ENCODE measurements around the gene GABRB1. TPM values are rescaled to one million over a fixed set of nuclear protein-coding genes. Genes with fewer than 3 reads are reported as not detected.

The GABRB1 gene
- total and polyA plus RNA-seq, 2 donors (not counting 1 experiment from before 2014, with no cell fraction given) = not detected

DNA sequence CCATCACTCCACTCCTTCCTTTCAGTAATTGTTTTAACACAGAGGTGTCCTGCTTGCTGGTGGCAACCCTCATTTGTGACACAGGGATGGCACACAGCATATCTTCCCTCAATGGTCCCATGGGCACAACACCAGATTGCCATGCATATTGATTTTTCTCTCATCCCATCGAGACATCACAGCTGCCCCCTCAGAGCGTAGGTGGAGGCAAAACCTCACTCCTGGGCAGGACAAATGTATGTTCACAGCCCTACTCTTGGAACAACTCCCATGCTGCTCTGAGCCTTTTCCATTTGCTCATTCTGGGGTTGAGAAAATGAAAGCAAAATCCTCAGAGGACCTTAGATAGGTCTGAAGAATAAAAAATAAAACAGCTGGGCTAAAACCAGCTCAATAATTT is 172.2 kb downstream of the GABRB1 start:
- no peaks in the 10 kb centered on the region for H3K4me1 Mint-ChIP-seq
- Histone ChIP-seq H3K4me2 (replicated peaks; ENCODE audit: low read depth, low read length, poor library complexity, severe bottlenecking) (no peak overlapping the region), H3K4me1 (ENCODE audit: control insufficient read depth in 2 of 2, insufficient read depth in 2 of 2, low read length in 2 of 2) (no peaks in the 10 kb centered on the region), H2AFZ (ENCODE audit: insufficient read depth, low read depth, low read length, poor library complexity, severe bottlenecking) (no peak overlapping the region), H3K36me3 (replicated peaks in 1 of 2; ENCODE audit: control extremely low read depth in 1 of 2, control insufficient read depth in 1 of 2, extremely low read depth in 1 of 2, insufficient read depth in 2 of 2, low read length in 1 of 2) (no peaks in the 10 kb centered on the region), H3K79me2 (ENCODE audit: control insufficient read depth, insufficient read depth, low read length) (no peaks in the 10 kb centered on the region), H3K9me3 (ENCODE audit: control extremely low read depth in 1 of 3, control insufficient read depth in 2 of 3, insufficient read depth in 1 of 3, low read length in 2 of 3) (no peaks in the 10 kb centered on the region), H3K4me3 (ENCODE audit: control extremely low read depth in 1 of 5, extremely low read depth in 1 of 5, insufficient read depth in 1 of 5, low read depth in 2 of 5, low read length in 4 of 5) (no peak overlapping the region), H3K27me3 (replicated peaks in 1 of 4; ENCODE audit: control extremely low read depth in 1 of 4, control insufficient read depth in 3 of 4, insufficient read depth in 4 of 4, low read length in 3 of 4) (no peaks in the 10 kb centered on the region), H3K9ac (ENCODE audit: low read length) (no peak overlapping the region), H4K20me1 (ENCODE audit: control insufficient read depth, insufficient read depth, low read length, poor library complexity, severe bottlenecking) (no peaks in the 10 kb centered on the region), H3K27ac (ENCODE audit: low read length in 2 of 2) (no peak overlapping the region)
- no peak overlapping the region for H3K4me3 Mint-ChIP-seq
- H3K27me3 Mint-ChIP-seq = peaks cover 5% of the 10 kb centered on the region
- no peak for TF ChIP-seq EZH2 (IDR thresholded peaks at IDR 0.05; ENCODE audit: borderline replicate concordance, insufficient read depth, low read depth, low read length, poor library complexity, severe bottlenecking)
- no peak for DNase-seq
- H3K9me3 Mint-ChIP-seq (ENCODE audit: insufficient read depth) = no peaks in the 10 kb centered on the region
- POLR2A ChIA-PET = no interaction called here
- no peak overlapping the region for H3K27ac Mint-ChIP-seq
- intact Hi-C loops (cut with micrococcal nuclease) = no loop called here
- WGBS (ENCODE audit: insufficient coverage) = 80% methylated on average over 2 of the region's 2 CpGs
- CTCF ChIA-PET = no interaction called here
- no peak for ATAC-seq (ENCODE audit: low read depth)

DNA sequence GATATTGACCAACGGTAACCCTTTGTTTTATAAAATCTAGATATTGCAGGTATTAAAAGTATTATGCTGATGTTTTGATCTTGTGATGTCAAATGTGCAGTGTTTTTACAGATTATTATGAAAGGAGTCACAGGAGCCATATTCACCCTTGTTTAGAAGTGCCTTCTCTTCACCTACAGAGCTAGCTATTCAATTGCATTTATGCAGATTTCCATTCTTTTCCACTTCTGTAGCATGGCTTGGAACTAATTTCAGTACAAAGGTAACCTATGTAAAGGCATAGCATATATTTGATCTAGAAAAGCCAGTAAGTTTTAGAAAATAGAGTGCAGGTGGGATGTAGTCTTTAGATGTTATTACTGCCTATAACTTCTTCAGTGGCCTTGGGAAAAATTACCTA is 176.2 kb downstream of the GABRB1 start:
- no CpG with 5 or more reads among the region's 1 CpG for WGBS (ENCODE audit: insufficient coverage)
- H3K27me3 ChIP-seq (replicated peaks in 1 of 4; ENCODE audit: control extremely low read depth in 1 of 4, control insufficient read depth in 3 of 4, insufficient read depth in 4 of 4, low read length in 3 of 4) = no peaks in the 10 kb centered on the region
- intact Hi-C loops (cut with micrococcal nuclease) = no loop called here
- no peak overlapping the region for H3K27ac ChIP-seq (ENCODE audit: low read length in 2 of 2)
- no peak overlapping the region for H3K4me3 Mint-ChIP-seq
- no peaks in the 10 kb centered on the region for H4K20me1 ChIP-seq (ENCODE audit: control insufficient read depth, insufficient read depth, low read length, poor library complexity, severe bottlenecking)
- H2AFZ ChIP-seq (ENCODE audit: insufficient read depth, low read depth, low read length, poor library complexity, severe bottlenecking) = no peak overlapping the region
- no peaks in the 10 kb centered on the region for H3K9me3 Mint-ChIP-seq (ENCODE audit: insufficient read depth)
- H3K9me3 ChIP-seq (ENCODE audit: control extremely low read depth in 1 of 3, control insufficient read depth in 2 of 3, insufficient read depth in 1 of 3, low read length in 2 of 3) = no peaks in the 10 kb centered on the region
- no peaks in the 10 kb centered on the region for H3K4me1 Mint-ChIP-seq
- POLR2A ChIA-PET = no interaction called here
- no peak overlapping the region for H3K9ac ChIP-seq (ENCODE audit: low read length)
- DNase-seq = no peak
- no peak overlapping the region for H3K4me2 ChIP-seq (replicated peaks; ENCODE audit: low read depth, low read length, poor library complexity, severe bottlenecking)
- no peak for TF ChIP-seq EZH2 (IDR thresholded peaks at IDR 0.05; ENCODE audit: borderline replicate concordance, insufficient read depth, low read depth, low read length, poor library complexity, severe bottlenecking)
- TF ChIP-seq, protein P1, sequence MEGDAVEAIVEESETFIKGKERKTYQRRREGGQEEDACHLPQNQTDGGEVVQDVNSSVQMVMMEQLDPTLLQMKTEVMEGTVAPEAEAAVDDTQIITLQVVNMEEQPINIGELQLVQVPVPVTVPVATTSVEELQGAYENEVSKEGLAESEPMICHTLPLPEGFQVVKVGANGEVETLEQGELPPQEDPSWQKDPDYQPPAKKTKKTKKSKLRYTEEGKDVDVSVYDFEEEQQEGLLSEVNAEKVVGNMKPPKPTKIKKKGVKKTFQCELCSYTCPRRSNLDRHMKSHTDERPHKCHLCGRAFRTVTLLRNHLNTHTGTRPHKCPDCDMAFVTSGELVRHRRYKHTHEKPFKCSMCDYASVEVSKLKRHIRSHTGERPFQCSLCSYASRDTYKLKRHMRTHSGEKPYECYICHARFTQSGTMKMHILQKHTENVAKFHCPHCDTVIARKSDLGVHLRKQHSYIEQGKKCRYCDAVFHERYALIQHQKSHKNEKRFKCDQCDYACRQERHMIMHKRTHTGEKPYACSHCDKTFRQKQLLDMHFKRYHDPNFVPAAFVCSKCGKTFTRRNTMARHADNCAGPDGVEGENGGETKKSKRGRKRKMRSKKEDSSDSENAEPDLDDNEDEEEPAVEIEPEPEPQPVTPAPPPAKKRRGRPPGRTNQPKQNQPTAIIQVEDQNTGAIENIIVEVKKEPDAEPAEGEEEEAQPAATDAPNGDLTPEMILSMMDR (IDR thresholded peaks at IDR 0.05) = no peak
- H3K79me2 ChIP-seq (ENCODE audit: control insufficient read depth, insufficient read depth, low read length) = no peaks in the 10 kb centered on the region
- peaks cover 5% of the 10 kb centered on the region for H3K27me3 Mint-ChIP-seq
- H3K36me3 ChIP-seq (replicated peaks in 1 of 2; ENCODE audit: control extremely low read depth in 1 of 2, control insufficient read depth in 1 of 2, extremely low read depth in 1 of 2, insufficient read depth in 2 of 2, low read length in 1 of 2) = no peaks in the 10 kb centered on the region
- no peak for ATAC-seq (ENCODE audit: low read depth)
- H3K4me3 ChIP-seq (ENCODE audit: control extremely low read depth in 1 of 5, extremely low read depth in 1 of 5, insufficient read depth in 1 of 5, low read depth in 2 of 5, low read length in 4 of 5) = no peak overlapping the region
- CTCF ChIA-PET = no interaction called here
- no peaks in the 10 kb centered on the region for H3K4me1 ChIP-seq (ENCODE audit: control insufficient read depth in 2 of 2, insufficient read depth in 2 of 2, low read length in 2 of 2)
- no peak overlapping the region for H3K27ac Mint-ChIP-seq

All from B cell (primary cell).